Activated T-helper 1 cell treated with anti-CD3 and anti-CD28 coated beads, Interleukin-12 subunit alpha, Interleukin-12 subunit beta, Interleukin-2, Interleukin-4 antibody, amounts not matched to agents 30 ng/mL and 10 ng/mL and 1 ng/mL, durations not matched to agents 14 hours and 24 hours and 36 hours (primary cell): ENCODE measurements around the gene GIMAP6. TPM values are rescaled to one million over a fixed set of nuclear protein-coding genes. Genes with fewer than 3 reads are reported as not detected.
A peak's percentile ranks its signal among the peaks of the same experiment; 100 is the strongest.
"Not testable (repeated sequence)": the region's sequence is repeated elsewhere in the genome, so short reads cannot be mapped to it uniquely, and the experiment has no call there.

ENCODE experiments used
- DNase-seq: peaks from one replicate; pipeline ENCODE4 v3.0.0; 2021; ENCODE audit warnings: low spot score
- H3K27ac Mint-ChIP-seq: one replicate; pipeline ENCODE4 v1.8.0; 2021; ENCODE audit warnings: mild to moderate bottlenecking, mixed read lengths
- H3K27me3 Mint-ChIP-seq: one replicate; pipeline ENCODE4 v1.8.0; 2022; ENCODE audit warnings: mild to moderate bottlenecking, moderate library complexity, mixed read lengths; ENCODE audit not compliant: insufficient read depth
- H3K36me3 Mint-ChIP-seq: one replicate; pipeline ENCODE4 v1.8.0; 2021; ENCODE audit warnings: low read depth, mixed read lengths
- H3K4me1 Mint-ChIP-seq: one replicate; pipeline ENCODE4 v1.8.0; 2021; ENCODE audit warnings: low read depth, mixed read lengths
- H3K4me3 Mint-ChIP-seq: one replicate; pipeline ENCODE4 v1.8.0; 2021; ENCODE audit warnings: mild to moderate bottlenecking, moderate library complexity, mixed read lengths
- H3K9me3 Mint-ChIP-seq: one replicate; pipeline ENCODE4 v1.8.0; 2021; ENCODE audit warnings: mixed read lengths
- intact Hi-C: fragments of 100-400 bp; cut with micrococcal nuclease; formaldehyde crosslinking; loops from one replicate; pipeline ENCODE4 v1.15.1; 2024
- total RNA-seq: library from RNA; stranded (reverse); gene quantifications from 2 replicates; pipeline ENCODE4 v1.2.3, GENCODE V29; 2022

The GIMAP6 gene
- total RNA-seq, 1 donor from 2014 or later, result 41.3 TPM

GRCh38 chr7:150610233-150610632, 22.0 kb downstream of the GIMAP6 start:
- intact Hi-C loops, result loop anchor here (1.0 kb wide), 1 partner anchor 11 kb away; no protein-coding TSS in a partner anchor
- Mint-ChIP-seq H3K4me1 (peaks cover 59% of the 10 kb centered on the region), H3K36me3 (peaks cover 19% of the 10 kb centered on the region)

GRCh38 chr7:150603600-150603999, 28.6 kb downstream of the GIMAP6 start:
- peaks cover 31% of the 10 kb centered on the region for H3K9me3 Mint-ChIP-seq
- H3K4me3 Mint-ChIP-seq, DNase-seq, intact Hi-C loops, H3K27me3 Mint-ChIP-seq: not testable (repeated sequence)
- peaks cover 28% of the 10 kb centered on the region for H3K36me3 Mint-ChIP-seq
- H3K27ac Mint-ChIP-seq, result peak overlapping the region; percentile 24
- peaks cover 47% of the 10 kb centered on the region for H3K4me1 Mint-ChIP-seq

More at GRCh38 chr7:150610233-150610632, 22.0 kb downstream of the GIMAP6 start:
- Mint-ChIP-seq H3K9me3 (peaks cover 26% of the 10 kb centered on the region), H3K27ac (peak overlapping the region; percentile 90), H3K27me3 (no peaks in the 10 kb centered on the region), H3K4me3 (peak overlapping the region; percentile 2)
- no peak for DNase-seq

- peaks cover 67% of the 10 kb centered on the region for H3K9me3 Mint-ChIP-seq
- H3K4me3 Mint-ChIP-seq, result no peak overlapping the region
- peaks cover 54% of the 10 kb centered on the region for H3K36me3 Mint-ChIP-seq
- no peak overlapping the region for H3K27ac Mint-ChIP-seq
- peaks cover 49% of the 10 kb centered on the region for H3K4me1 Mint-ChIP-seq
- DNase-seq, result no peak
- intact Hi-C loops, result no loop called here
- no peaks in the 10 kb centered on the region for H3K27me3 Mint-ChIP-seq
Observed at GRCh38 chr7:150595361-150595760, 36.8 kb downstream of the GIMAP6 start.

- Mint-ChIP-seq H3K27me3 (no peaks in the 10 kb centered on the region), H3K36me3 (peaks cover 50% of the 10 kb centered on the region), H3K4me3 (no peak overlapping the region), H3K27ac (no peak overlapping the region), H3K4me1 (peaks cover 45% of the 10 kb centered on the region), H3K9me3 (peaks cover 61% of the 10 kb centered on the region)
- intact Hi-C loops, result no loop called here
- no peak for DNase-seq
Observed at GRCh38 chr7:150594805-150595204, 37.4 kb downstream of the GIMAP6 start.

- intact Hi-C loops, result loop anchor here (2.0 kb wide), 1 partner anchor 33 kb away; no protein-coding TSS in a partner anchor
- peaks cover 31% of the 10 kb centered on the region for H3K9me3 Mint-ChIP-seq
- H3K4me3 Mint-ChIP-seq, result no peak overlapping the region
- H3K36me3 Mint-ChIP-seq, result peaks cover 34% of the 10 kb centered on the region
- H3K27ac Mint-ChIP-seq, result no peak overlapping the region
- H3K27me3 Mint-ChIP-seq, result no peaks in the 10 kb centered on the region
- no peak for DNase-seq
- H3K4me1 Mint-ChIP-seq, result peaks cover 55% of the 10 kb centered on the region
Observed at GRCh38 chr7:150587551-150587950, 44.6 kb downstream of the GIMAP6 start.

GRCh38 chr7:150586785-150587152, 45.4 kb downstream of the GIMAP6 start:
- Mint-ChIP-seq H3K27me3 (no peaks in the 10 kb centered on the region), H3K4me1 (peaks cover 62% of the 10 kb centered on the region), H3K27ac (peak overlapping the region; percentile 86), H3K9me3 (peaks cover 29% of the 10 kb centered on the region), H3K36me3 (peaks cover 32% of the 10 kb centered on the region), H3K4me3 (peak overlapping the region; percentile 15)
- intact Hi-C loops, result loop anchor here (2.0 kb wide), 1 partner anchor 34 kb away; no protein-coding TSS in a partner anchor
- DNase-seq, result no peak

- intact Hi-C loops, result loop anchor here (2.0 kb wide), 1 partner anchor 35 kb away; no protein-coding TSS in a partner anchor
- DNase-seq, result no peak
- H3K27me3 Mint-ChIP-seq, result no peaks in the 10 kb centered on the region
- H3K9me3 Mint-ChIP-seq, result peaks cover 28% of the 10 kb centered on the region
- H3K27ac Mint-ChIP-seq, result peak overlapping the region; percentile 86
- H3K36me3 Mint-ChIP-seq, result peaks cover 34% of the 10 kb centered on the region
- peaks cover 67% of the 10 kb centered on the region for H3K4me1 Mint-ChIP-seq
- peak overlapping the region; percentile 54 for H3K4me3 Mint-ChIP-seq
Observed at GRCh38 chr7:150586068-150586784, 46.0 kb downstream of the GIMAP6 start.

GRCh38 chr7:150585199-150585598, 47.0 kb downstream of the GIMAP6 start:
- no peak for DNase-seq
- peaks cover 37% of the 10 kb centered on the region for H3K36me3 Mint-ChIP-seq
- H3K27ac Mint-ChIP-seq, result peak overlapping the region; percentile 85
- peak overlapping the region; percentile 46 for H3K4me3 Mint-ChIP-seq
- no peaks in the 10 kb centered on the region for H3K27me3 Mint-ChIP-seq
- H3K9me3 Mint-ChIP-seq, result peaks cover 32% of the 10 kb centered on the region
- intact Hi-C loops, result loop anchor here (2.0 kb wide), 1 partner anchor 16 kb away; no protein-coding TSS in a partner anchor
- peaks cover 67% of the 10 kb centered on the region for H3K4me1 Mint-ChIP-seq

GRCh38 chr7:150580638-150581394, 51.4 kb downstream of the GIMAP6 start:
- Mint-ChIP-seq H3K27me3 (no peaks in the 10 kb centered on the region), H3K36me3 (peaks cover 64% of the 10 kb centered on the region), H3K4me3 (no peak overlapping the region), H3K27ac (peak overlapping the region; percentile 63), H3K9me3 (peaks cover 58% of the 10 kb centered on the region), H3K4me1 (peaks cover 87% of the 10 kb centered on the region)
- intact Hi-C loops, result no loop called here
- DNase-seq, result no peak

GRCh38 chr7:150579979-150580637, 52.1 kb downstream of the GIMAP6 start:
- peaks cover 81% of the 10 kb centered on the region for H3K4me1 Mint-ChIP-seq
- H3K27ac Mint-ChIP-seq, result peak overlapping the region; percentile 63
- DNase-seq, intact Hi-C loops, H3K4me3 Mint-ChIP-seq, H3K27me3 Mint-ChIP-seq: not testable (repeated sequence)
- peaks cover 71% of the 10 kb centered on the region for H3K36me3 Mint-ChIP-seq
- peaks cover 65% of the 10 kb centered on the region for H3K9me3 Mint-ChIP-seq
